CD4-positive, alpha-beta T cell treated with Interferon gamma for 1 hour (primary cell): ENCODE results near the gene COL11A2.
"Not testable (repeated sequence)": the region's sequence is repeated elsewhere in the genome, so short reads cannot be mapped to it uniquely, and the experiment has no call there.

Source experiments
- DNase-seq: peaks from one replicate; pipeline ENCODE4 v3.0.0-alpha.2; 2020

The COL11A2 gene

GRCh38 chr6:33150560-33150959 is 41.7 kb downstream of the COL11A2 start:
- DNase-seq, result not testable (repeated sequence)

- DNase-seq, result no peak
Observed at GRCh38 chr6:33147807-33148666, 44.2 kb downstream of the COL11A2 start.

- DNase-seq, result peak; percentile 23
Observed at GRCh38 chr6:33144373-33144772, 47.9 kb downstream of the COL11A2 start.

DNA sequence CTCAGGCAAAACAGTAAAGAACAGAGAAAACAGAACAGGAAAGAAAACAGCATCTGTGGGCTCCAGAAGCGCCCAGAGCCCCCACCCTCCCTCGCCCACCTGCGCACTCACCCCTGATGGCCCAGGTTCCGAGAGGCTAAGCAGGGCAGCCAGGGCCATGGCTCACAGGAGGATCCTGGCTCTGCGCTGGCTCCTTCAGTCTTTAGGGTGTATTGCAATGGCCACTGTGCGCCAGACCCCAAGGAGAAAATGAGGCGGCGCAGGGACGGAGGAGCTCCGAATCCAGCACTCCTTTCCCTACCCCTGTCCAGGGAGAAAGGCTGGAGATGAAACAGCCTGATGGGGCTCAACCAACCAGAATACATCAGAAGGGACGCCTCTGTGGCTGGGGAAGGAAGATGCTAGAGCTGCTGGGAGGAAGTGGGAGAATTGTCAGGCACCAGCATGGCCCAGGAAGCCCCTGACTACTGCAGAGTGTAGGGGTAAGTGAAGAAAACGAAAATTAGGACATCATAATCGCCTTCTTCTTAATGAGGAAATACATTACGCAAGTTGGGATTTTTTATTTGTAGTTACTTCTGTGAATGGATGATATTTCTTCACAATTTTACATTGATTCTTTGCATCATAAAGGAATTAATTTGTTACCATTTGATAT is 49.0 kb downstream of the COL11A2 start:
- no peak for DNase-seq

GRCh38 chr6:33142501-33143070 is 49.7 kb downstream of the COL11A2 start:
- DNase-seq, result no peak

GRCh38 chr6:33140556-33140955 is 51.7 kb downstream of the COL11A2 start:
- no peak for DNase-seq

DNA sequence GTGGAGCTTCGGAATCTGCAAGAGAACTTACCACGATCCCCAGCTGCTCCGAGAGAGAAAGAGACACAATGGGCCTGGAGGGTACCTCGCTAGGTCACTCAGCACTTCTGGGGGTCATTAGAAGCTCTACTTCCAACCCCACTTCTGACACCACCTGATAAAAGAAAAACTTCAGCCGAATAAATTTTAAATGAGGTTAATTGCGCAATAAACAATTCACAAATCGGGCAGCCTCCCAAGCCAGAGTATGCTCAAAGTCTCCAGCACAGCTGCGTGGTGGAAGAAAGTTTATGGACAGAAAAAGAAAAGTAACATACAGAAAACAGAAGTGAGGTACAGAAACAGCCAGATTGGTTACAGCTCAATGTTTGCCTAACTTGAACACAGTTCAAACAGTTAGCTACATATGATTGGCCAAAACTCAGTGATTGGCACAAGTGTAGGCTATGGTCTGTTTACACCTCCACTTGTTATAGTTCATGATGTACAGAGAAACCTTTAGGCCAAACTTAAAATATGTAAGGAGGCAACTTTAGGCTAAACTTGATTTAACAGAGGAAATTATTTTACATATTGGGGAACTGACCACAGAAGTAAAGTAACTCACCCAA is 52.6 kb downstream of the COL11A2 start:
- no peak for DNase-seq

DNA sequence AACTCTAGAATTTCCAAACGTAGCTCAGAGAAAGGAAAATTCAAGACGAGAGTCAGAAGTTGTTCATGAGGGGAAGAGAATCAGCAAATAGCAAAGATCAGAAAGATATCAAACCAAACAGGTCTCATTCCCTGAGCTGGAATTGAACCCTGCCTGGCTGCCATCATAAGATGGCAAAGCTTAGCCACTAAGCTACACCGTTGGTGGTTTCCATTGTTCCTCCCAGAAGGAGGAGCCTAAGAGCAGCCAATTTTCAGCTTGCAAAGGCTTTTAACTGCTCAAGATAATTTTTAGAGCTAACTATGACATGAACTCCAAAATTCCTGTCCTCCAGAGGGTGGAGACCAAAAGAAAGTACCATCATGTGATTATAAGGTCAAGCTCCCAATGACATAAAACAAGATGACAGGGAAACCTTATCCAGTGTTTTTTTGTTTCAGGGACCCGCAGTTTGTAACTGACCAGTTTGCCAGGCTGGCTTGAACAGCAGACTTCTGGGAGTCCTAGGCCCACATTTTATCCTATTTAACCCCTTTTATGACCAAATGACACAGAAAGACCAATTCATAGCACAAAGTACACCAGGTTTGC is 55.9 kb downstream of the COL11A2 start:
- DNase-seq, result no peak

- DNase-seq, result no peak
Observed at GRCh38 chr6:33132081-33132524, 60.2 kb downstream of the COL11A2 start.

DNA sequence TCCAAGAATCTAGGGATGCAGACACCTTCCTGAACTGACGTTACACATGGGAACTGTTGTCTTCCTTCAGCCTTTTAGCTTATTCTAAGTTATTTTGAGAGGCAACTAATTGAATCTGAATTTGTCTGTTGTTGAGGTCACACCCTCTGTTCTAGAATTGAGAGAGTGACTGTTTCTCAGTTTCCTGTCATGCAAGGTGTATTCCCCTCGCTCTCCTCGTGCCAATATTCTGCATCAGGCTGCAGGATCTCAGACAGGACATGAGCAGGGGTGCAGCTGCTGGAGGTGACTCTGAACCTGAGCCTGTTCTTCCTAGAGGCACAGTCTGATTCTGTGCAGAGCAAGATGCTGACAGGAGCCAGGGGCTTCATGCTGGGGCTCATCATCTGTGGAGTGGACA is 63.9 kb downstream of the COL11A2 start:
- no peak for DNase-seq

DNA sequence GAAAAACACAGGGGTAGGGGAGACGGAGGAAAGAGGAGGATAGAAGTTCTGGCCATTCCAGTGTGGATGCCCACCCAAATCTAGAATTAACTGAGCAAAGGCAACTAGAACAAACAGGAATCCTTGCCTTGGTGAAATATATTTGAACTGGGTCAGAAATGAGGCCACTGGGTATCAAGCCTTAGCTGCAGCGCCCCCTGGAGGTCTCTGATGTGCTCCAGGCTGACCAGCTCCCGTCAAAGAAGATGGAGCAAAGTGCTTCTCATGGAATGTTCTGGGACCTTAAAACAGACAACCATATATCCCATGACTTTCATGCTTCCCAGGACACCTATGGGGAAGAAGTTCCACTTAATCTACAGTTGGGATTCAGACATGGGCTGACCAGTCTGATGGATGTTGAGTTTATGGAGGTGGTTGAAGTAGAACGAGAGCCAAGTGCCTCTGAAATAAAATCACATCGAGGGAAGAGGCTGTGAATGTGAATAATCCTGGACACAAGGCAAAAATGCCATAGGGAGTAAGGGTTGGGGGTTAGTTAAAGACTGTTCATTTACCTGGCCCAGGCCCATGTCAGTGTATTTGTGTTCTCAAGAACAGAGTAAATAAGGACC is 66.1 kb downstream of the COL11A2 start:
- DNase-seq, result peak; percentile 53

- DNase-seq, result no peak
Observed at GRCh38 chr6:33124947-33125346, 67.3 kb downstream of the COL11A2 start.

DNA sequence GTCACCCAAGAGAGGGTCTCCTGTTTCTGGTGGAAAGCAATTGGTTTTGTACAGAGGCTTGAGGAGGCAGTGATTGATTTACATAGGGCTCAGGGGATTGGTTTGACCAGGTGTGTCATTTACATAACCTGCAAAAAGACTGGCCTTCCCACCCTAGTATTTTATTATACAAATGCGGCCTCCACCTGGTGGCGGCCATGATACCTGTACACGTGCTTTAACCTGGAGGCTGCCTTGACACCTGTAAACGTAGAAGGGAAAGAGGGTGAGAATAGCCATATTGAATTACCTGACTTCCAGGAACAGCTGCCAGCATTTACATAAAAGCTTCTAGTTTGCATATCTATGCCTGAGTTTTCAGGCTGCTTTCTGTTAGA is 67.8 kb downstream of the COL11A2 start:
- DNase-seq, result no peak

- DNase-seq, result no peak
Observed at GRCh38 chr6:33123732-33124524, 68.3 kb downstream of the COL11A2 start.

- no peak for DNase-seq
Observed at GRCh38 chr6:33123181-33123580, 69.1 kb downstream of the COL11A2 start.

DNA sequence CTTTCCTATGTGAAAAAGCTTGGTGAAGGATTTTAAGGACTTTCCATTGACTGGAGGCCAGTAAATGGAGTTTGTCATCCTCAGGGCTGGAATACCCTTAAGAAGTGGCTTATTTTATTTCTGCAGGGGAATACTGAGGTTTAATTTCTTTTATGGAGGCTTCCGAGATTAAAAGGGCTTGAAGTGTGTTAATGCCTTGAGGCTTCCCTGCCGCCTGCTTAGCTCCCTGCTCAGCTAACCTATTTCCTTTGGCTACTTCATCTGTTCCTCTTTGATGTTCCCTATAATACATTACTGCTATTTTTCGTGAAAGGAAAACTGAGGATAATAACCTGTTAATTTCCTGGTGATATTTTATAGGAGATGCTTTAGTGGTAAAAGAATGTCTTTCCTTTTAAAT is 72.3 kb downstream of the COL11A2 start:
- DNase-seq, result no peak

GRCh38 chr6:33118525-33119123 is 73.6 kb downstream of the COL11A2 start:
- DNase-seq, result no peak

DNA sequence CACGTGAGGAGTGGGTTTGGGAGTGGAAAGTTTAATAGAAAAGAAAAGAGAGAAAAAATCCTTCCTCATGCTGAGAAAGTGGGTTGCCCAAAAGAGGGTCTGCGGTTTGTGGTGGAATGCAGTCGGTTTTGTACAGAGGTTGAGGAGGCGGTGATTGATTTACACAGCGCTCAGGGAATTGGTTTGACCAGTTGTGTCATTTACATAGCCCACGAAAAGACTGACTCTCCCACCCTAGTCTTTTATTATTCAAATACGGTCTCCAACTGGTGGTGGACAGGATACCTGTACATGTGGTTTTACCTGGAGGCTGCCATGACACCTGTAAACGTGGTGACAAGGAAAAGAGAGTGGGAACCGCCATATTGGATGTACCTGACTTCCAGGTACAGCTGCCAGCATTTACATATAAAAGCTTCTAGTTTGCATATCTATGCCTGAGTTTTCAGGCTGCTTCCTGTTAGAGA is 74.4 kb downstream of the COL11A2 start:
- DNase-seq, result no peak

GRCh38 chr6:33116841-33117711 is 75.2 kb downstream of the COL11A2 start:
- no peak for DNase-seq

GRCh38 chr6:33116417-33116816 is 75.8 kb downstream of the COL11A2 start:
- DNase-seq, result no peak
